AG04450 (cell line): ENCODE data around the gene SERPINI1. TPM values are rescaled to one million over a fixed set of nuclear protein-coding genes. Genes with fewer than 3 reads are reported as not detected.

Experiments used
- CTCF ChIA-PET: fragments of 300-600, 350-600 bp; formaldehyde crosslinking; extraction: SDS; loops from one replicate; lab custom pipeline; 2022; ENCODE audit warnings: antibody characterized with exemption, inconsistent platforms; lab: Charles Lee
- POLR2A ChIA-PET: fragments of 350-600 bp; formaldehyde crosslinking; extraction: SDS; loops from one replicate; lab custom pipeline; 2021; ENCODE audit warnings: antibody characterized with exemption, inconsistent platforms; lab: Yijun Ruan, JAX
- DNase-seq: peaks from one replicate; pipeline ENCODE4 v3.0.0-alpha.2; 2011; ENCODE audit warnings: low read depth, low spot score
- H3K27ac ChIP-seq: one replicate; pipeline ENCODE4 v1.5.1; 2012; ENCODE audit warnings: low read depth, low read length, control low read depth
- H3K27me3 ChIP-seq: one replicate; pipeline ENCODE4 v1.6.0; 2012; ENCODE audit warnings: low read length; ENCODE audit not compliant: control insufficient read depth, insufficient read depth
- H3K4me3 ChIP-seq: 2 replicates; pipeline ENCODE4 v1.5.1; 2011; ENCODE audit warnings: mild to moderate bottlenecking, low read depth, low read length, control low read depth
- H3K9me3 ChIP-seq: 2 replicates; pipeline ENCODE4 v1.5.1; 2012; ENCODE audit warnings: low read length; ENCODE audit not compliant: control insufficient read depth, insufficient read depth
- polyA plus RNA-seq: library from polyadenylated mRNA; depleted of rRNA; stranded (reverse); fragments of >200 nt; gene quantifications from 2 replicates; pipeline ENCODE4 v1.2.3, GENCODE V29; 2011
- TF ChIP-seq, protein P1 (sequence below): IDR thresholded peaks from 2 replicates; pipeline ENCODE4 v1.5.1; 2011; ENCODE audit warnings: low read depth, low read length, control low read depth, inconsistent platforms

Gene SERPINI1
- polyA plus RNA-seq, 1 experiment: 0.88 TPM

DNA sequence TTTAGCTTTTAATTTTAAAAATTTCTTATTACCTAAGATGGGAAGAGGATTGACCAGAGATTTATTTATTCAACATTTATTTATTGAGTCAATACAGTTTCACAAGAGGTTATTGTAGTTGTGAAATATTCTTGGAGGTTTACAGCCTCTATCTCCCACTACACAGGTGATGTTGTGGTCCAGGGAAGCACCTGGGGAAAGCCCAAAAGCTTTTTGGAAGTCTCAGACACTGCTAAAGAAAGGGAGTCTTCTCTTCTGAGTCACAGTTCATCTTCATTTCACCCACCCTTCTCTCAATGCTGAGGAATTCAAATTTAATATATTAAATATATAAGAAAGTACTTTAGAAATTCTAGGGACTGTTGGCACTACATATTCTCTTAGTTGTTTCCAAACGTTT, 41.8 kb downstream of the SERPINI1 start:
- Histone ChIP-seq H3K27ac (no peak overlapping the region), H3K4me3 (no peak overlapping the region), H3K9me3 (no peaks in the 10 kb centered on the region), H3K27me3 (no peaks in the 10 kb centered on the region)
- TF ChIP-seq, protein P1, sequence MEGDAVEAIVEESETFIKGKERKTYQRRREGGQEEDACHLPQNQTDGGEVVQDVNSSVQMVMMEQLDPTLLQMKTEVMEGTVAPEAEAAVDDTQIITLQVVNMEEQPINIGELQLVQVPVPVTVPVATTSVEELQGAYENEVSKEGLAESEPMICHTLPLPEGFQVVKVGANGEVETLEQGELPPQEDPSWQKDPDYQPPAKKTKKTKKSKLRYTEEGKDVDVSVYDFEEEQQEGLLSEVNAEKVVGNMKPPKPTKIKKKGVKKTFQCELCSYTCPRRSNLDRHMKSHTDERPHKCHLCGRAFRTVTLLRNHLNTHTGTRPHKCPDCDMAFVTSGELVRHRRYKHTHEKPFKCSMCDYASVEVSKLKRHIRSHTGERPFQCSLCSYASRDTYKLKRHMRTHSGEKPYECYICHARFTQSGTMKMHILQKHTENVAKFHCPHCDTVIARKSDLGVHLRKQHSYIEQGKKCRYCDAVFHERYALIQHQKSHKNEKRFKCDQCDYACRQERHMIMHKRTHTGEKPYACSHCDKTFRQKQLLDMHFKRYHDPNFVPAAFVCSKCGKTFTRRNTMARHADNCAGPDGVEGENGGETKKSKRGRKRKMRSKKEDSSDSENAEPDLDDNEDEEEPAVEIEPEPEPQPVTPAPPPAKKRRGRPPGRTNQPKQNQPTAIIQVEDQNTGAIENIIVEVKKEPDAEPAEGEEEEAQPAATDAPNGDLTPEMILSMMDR: no peak
- ChIA-PET CTCF (no interaction called here), POLR2A (no interaction called here)
- no peak for DNase-seq

DNA sequence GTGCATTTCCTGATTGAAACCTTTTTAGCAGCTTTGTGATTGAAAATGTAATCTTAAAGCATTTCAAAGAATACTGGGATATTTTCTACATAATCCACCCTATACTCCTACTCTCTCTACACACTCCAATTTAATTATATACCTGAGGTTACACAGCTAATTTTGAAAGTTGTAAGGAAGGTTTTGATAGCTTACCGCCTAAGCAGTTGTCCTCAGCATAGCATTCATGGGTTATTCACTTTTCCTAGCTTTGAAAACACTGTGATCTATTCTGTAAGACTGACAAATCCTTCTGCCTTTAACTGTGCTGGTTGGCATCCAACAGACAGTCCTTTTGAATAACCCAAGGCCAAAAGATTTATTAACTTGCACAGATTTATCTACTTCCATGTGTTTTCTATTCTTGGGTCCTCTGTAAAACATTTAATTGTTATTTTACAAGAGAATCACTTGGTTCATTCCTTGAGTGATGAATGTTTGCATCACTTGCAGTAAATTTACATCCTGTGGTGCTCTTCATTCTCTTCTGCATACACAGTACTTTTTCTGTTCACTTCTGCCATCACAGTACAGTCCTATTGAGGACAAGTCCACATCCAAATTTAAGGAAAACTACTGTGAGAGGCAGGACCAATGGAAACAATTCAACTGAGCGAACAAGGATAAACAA, 44.8 kb downstream of the SERPINI1 start:
- no peak for DNase-seq
- POLR2A ChIA-PET: no interaction called here

DNA sequence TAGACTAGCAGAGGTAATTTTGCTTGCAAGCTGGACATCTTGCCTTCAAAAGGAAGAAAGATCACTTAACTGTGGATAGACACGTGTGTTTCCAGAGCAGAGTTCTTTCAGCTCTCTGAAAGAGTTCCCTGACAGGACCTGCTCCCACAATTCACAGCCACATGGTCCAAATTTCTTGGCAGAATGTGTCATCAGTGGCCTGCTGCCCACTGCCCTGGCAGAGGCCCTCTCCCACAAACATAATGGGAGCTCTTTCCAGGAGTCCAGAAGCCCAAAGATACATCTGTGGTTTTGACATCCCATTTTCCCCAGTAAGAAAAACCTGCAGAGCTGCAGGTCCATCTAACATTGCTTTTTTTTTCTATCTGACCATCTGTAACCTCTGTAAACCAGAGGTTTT, 48.3 kb downstream of the SERPINI1 start:
- TF ChIP-seq, protein P1: no peak
- Histone ChIP-seq H3K27me3 (no peaks in the 10 kb centered on the region), H3K27ac (no peak overlapping the region), H3K4me3 (no peak overlapping the region), H3K9me3 (no peaks in the 10 kb centered on the region)
- ChIA-PET CTCF (no interaction called here), POLR2A (no interaction called here)
- DNase-seq: no peak

More for the DNA sequence above, 44.8 kb downstream of the SERPINI1 start:
- Histone ChIP-seq H3K27ac (no peak overlapping the region), H3K27me3 (no peaks in the 10 kb centered on the region), H3K4me3 (no peak overlapping the region), H3K9me3 (no peaks in the 10 kb centered on the region)
- CTCF ChIA-PET: no interaction called here
- TF ChIP-seq, protein P1: no peak

DNA sequence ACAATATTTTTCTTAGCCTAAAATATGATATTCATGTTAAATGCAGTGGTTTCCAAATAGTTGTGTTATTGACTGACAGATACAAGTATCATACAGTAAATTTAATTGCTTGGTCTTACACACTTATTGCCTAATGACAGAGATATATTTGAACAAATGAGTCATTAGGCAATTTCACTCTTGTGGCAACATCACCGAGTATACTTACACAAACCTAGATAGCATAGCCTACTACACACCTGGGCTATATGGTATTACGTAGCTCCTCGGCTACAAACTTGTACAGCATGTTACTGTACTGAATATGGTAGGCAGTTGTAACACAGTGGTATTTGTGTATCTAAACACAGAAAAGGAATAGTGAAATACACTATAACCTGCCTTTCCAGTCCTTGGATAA, 50.3 kb downstream of the SERPINI1 start:
- ChIA-PET CTCF (no interaction called here), POLR2A (no interaction called here)
- Histone ChIP-seq H3K4me3 (no peak overlapping the region), H3K9me3 (no peaks in the 10 kb centered on the region), H3K27ac (no peak overlapping the region), H3K27me3 (no peaks in the 10 kb centered on the region)
- TF ChIP-seq, protein P1: no peak
- no peak for DNase-seq

DNA sequence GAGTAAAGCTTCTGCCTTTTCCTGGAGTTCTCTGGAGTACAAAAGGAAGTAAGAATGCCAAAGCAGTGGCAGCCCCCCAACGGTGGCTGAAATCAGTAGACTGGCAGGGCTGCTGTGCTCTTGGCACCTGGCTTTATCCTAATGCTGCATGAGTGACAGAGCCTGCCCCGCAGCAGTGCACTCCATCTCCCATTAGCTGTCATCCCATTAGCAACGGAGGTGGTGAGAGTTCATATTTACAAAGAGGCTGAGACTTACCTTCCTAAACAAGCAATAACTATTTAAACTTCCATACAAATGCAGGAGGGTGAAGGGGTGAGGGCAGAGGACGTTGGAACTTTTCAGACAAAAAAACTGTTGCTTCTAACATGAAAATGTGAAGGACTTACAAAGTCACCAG, 51.9 kb downstream of the SERPINI1 start:
- Histone ChIP-seq H3K9me3 (no peaks in the 10 kb centered on the region), H3K4me3 (no peak overlapping the region), H3K27ac (no peak overlapping the region), H3K27me3 (no peaks in the 10 kb centered on the region)
- CTCF ChIA-PET: no interaction called here
- TF ChIP-seq, protein P1: no peak
- POLR2A ChIA-PET: no interaction called here
- DNase-seq: no peak
